K562 (cell line): ENCODE data around the gene MYO1B.

ENCODE experiments used
- CHD1 ChIP-seq: fragments of 200-600 bp; sonication (generic); IDR thresholded peaks from one replicate; pipeline ENCODE4 v1.6.1; 2012; ENCODE audit warnings: mild to moderate bottlenecking, moderate library complexity, low read length, inconsistent platforms
- CREB1 ChIP-seq, 2 experiments: sonication (generic) in 1 of 2; formaldehyde crosslinking in 1 of 2; IDR thresholded peaks; 2 replicates each; pipeline versions ENCODE4 v1.6.1 to v1.8.0; 2012 to 2022; ENCODE audit warnings: inconsistent platforms in 1 of 2, mild to moderate bottlenecking in 1 of 2, missing genetic modification reagents in 1 of 2, moderate library complexity in 1 of 2
- HMG20A ChIP-seq: fragments of 450-650 bp; formaldehyde crosslinking; conservative IDR thresholded peaks from 2 replicates; pipeline ENCODE4 v1.4.0; 2020; ENCODE audit warnings: mild to moderate bottlenecking, mixed read lengths
- NCOR1 ChIP-seq: fragments of 450-650 bp; IDR thresholded peaks from 2 replicates; pipeline ENCODE4 v1.6.1; 2016; ENCODE audit warnings: mild to moderate bottlenecking, moderate library complexity
- POLR2A ChIP-seq: fragments of 450-650 bp; conservative IDR thresholded peaks from 2 replicates; pipeline ENCODE4 v1.6.1; 2016
- RBM34 ChIP-seq: fragments of 200-400 bp; formaldehyde crosslinking; IDR thresholded peaks from 2 replicates; pipeline ENCODE4 v1.6.1; 2018; ENCODE audit warnings: low read length, borderline replicate concordance; ENCODE audit not compliant: insufficient read depth
- SIN3A ChIP-seq, 2 experiments: fragments of 150-350 bp in 1 of 2; IDR thresholded peaks; 2 replicates each; pipeline ENCODE4 v1.6.1; 2011 to 2016; ENCODE audit warnings: borderline replicate concordance in 2 of 2, low read depth in 2 of 2, low read length in 2 of 2, mild to moderate bottlenecking in 2 of 2, moderate library complexity in 2 of 2; ENCODE audit not compliant: control insufficient read depth in 1 of 2
- SNRNP70 ChIP-seq: fragments of 200-400 bp; formaldehyde crosslinking; optimal IDR thresholded peaks from 2 replicates; pipeline ENCODE3; 2017; ENCODE audit warnings: low read depth, low read length
- TARDBP ChIP-seq: fragments of 450-650 bp; IDR thresholded peaks from 2 replicates; pipeline ENCODE4 v1.6.1; 2016
- TEAD1 ChIP-seq, 2 experiments: fragments of 450-650 bp in 1 of 2; sonication (generic) in 1 of 2; formaldehyde crosslinking; IDR thresholded peaks; 2 replicates each; pipeline versions ENCODE4 v1.4.0 to v1.8.0; 2020 to 2022; ENCODE audit warnings: mild to moderate bottlenecking in 2 of 2, missing genetic modification reagents in 1 of 2
- ZBTB2 ChIP-seq: fragments of 450-650 bp; IDR thresholded peaks from 2 replicates; pipeline ENCODE4 v1.6.1; 2016; ENCODE audit warnings: antibody characterized with exemption
- ZNF551 ChIP-seq: fragments of 250-450 bp; sonication (Bioruptor Pico); IDR thresholded peaks from 2 replicates; pipeline ENCODE4 v1.5.0; 2021; ENCODE audit warnings: mild to moderate bottlenecking, moderate library complexity

GRCh38 chr2:191369034-191369433 lies 123.8 kb downstream of the MYO1B start:
- no peak for TF ChIP-seq SNRNP70
- TF ChIP-seq ZNF551 (CRISPR knock-in tag) = no peak
- no peak for TF ChIP-seq SIN3A (IDR thresholded peaks at IDR 0.05; ENCODE audit: borderline replicate concordance in 2 of 2, control insufficient read depth in 1 of 2, low read depth in 2 of 2, low read length in 2 of 2)
- no peak for TF ChIP-seq CHD1
- no peak for TF ChIP-seq CREB1 (IDR thresholded peaks at IDR 0.05)
- TF ChIP-seq CREB1 (CRISPR knock-in tag; IDR thresholded peaks at IDR 0.05) = no peak
- no peak for TF ChIP-seq ZBTB2
- TF ChIP-seq POLR2A = no peak
- no peak for TF ChIP-seq TEAD1 (CRISPR knock-in tag; IDR thresholded peaks at IDR 0.05)
- no peak for TF ChIP-seq HMG20A (CRISPR knock-in tag)
- no peak for TF ChIP-seq RBM34
- TF ChIP-seq TARDBP = no peak
- TF ChIP-seq NCOR1 = no peak
